ENCODE measurements around the gene KIF1A.

Gene KIF1A, protein sequence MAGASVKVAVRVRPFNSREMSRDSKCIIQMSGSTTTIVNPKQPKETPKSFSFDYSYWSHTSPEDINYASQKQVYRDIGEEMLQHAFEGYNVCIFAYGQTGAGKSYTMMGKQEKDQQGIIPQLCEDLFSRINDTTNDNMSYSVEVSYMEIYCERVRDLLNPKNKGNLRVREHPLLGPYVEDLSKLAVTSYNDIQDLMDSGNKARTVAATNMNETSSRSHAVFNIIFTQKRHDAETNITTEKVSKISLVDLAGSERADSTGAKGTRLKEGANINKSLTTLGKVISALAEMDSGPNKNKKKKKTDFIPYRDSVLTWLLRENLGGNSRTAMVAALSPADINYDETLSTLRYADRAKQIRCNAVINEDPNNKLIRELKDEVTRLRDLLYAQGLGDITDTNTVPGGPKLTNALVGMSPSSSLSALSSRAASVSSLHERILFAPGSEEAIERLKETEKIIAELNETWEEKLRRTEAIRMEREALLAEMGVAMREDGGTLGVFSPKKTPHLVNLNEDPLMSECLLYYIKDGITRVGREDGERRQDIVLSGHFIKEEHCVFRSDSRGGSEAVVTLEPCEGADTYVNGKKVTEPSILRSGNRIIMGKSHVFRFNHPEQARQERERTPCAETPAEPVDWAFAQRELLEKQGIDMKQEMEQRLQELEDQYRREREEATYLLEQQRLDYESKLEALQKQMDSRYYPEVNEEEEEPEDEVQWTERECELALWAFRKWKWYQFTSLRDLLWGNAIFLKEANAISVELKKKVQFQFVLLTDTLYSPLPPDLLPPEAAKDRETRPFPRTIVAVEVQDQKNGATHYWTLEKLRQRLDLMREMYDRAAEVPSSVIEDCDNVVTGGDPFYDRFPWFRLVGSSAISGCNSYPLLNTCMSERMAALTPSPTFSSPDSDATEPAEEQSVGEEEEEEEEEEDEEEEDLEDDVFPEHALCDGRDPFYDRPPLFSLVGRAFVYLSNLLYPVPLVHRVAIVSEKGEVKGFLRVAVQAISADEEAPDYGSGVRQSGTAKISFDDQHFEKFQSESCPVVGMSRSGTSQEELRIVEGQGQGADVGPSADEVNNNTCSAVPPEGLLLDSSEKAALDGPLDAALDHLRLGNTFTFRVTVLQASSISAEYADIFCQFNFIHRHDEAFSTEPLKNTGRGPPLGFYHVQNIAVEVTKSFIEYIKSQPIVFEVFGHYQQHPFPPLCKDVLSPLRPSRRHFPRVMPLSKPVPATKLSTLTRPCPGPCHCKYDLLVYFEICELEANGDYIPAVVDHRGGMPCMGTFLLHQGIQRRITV (N-terminal part only)

GRCh38 chr2:240819858-240820606 lies at the start of gene KIF1A:
Gene KIF1A (minus strand): TSS chr2:240820219. CDS start chr2:240797752, 22,467 bp downstream.
- FAIRE-seq = no peak

- FAIRE-seq = no peak
Observed at GRCh38 chr2:240869109-240869955, 49.3 kb upstream of the KIF1A start.

DNA sequence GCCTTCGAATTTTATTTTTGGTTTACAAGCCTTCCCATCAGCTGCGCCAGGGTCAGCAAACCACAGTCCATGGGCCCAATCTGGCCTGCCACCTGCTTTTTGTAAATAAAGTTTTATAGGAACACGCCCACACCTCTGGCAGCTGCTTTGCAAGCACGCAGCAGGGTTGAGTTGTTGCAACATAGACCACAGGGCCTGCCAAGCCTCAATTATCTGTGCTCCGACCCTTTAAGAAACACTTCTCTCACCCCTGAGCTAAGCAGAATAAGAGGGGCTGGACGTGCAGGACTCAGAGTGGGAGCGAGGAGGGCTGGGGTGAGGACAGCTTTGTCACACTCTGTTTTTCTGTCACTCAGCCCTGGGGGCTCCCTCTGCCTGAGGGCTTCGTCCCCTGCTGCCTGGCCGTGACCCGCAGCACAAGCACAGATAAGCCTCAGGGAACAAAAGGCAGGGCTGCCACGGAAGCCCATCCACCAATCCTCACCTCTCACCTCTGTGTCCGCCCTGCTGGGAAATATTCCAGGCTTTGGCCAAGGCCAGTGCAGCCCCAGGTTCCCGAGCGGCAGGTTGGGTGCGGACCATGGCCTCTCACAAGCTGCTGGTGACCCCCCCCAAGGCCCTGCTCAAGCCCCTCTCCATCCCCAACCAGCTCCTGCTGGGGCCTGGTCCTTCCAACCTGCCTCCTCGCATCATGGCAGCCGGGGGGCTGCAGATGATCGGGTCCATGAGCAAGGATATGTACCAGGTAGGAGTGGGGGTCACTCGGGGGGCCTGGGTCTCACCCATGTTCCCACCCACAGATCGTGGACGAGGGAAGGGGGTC lies 48.5 kb upstream of the KIF1A start, which contains the start of gene AGXT:
Gene AGXT (plus strand): TSS at position 539 of the 823 bp plus-strand sequence. CDS start 42 bp downstream, at position 581.
- FAIRE-seq = no peak

DNA sequence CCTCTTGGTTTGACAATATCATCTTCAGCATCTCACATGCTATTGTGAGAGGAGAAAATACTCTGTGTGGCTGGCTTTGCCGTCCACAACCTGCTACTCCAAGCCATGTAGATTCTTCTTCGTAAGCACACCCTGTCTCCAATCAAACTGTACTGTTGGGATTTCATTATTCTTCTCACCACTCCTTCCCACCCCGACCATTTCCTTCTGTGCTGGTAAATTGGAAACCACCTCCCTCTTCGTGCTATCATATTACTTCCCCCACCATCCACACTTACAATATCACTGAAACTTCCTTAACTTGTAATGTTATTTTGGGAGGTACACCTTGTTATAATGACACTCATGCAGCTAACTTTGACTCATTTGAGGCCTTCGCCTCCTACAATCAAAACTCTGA lies 45.4 kb upstream of the KIF1A start:
- FAIRE-seq = no peak

GRCh38 chr2:240864475-240864874 lies 44.5 kb upstream of the KIF1A start:
- no peak for FAIRE-seq

GRCh38 chr2:240861547-240861946 lies 41.5 kb upstream of the KIF1A start:
- no peak for FAIRE-seq

DNA sequence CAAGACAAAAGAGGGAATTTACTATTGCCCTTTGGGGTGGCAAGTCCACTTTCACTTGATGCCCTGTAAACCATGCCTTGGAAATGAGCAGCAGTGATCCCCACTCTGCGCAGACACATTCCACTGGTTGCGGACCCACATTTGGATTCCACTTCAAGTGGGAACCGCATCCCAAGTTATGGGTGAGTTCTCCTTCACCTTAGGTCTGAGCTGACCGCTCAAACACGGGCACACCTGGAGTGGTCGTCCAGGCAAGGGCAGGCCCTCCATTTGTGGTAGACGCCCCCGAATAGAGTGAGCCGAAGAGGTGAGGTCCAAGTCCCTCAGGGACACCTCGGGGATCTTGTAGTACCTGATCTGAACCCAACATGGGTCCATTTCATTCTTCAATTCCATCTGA lies 38.9 kb upstream of the KIF1A start:
- no peak for FAIRE-seq

DNA sequence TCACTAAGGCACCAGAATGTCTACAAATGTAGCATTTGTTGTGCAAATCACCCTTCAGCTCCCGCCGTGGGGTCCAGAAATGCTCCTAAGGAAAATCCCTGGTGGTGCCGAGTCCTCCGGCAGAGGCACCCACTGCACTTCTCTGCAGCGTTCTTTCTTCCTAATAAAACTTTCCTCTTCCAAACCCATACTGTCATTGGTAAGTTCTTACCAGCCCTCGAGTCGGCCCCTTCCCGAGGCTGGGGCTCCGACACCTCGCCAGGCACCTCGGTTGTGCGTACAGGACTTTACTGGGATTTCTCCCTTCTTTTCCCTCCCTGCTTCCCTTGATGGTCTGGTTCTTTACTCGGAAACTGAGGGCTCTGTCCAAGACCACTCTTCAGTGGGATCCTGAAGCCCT lies 38.3 kb upstream of the KIF1A start:
- FAIRE-seq = no peak

- FAIRE-seq = no peak
Observed at GRCh38 chr2:240857039-240858008, 37.3 kb upstream of the KIF1A start.

GRCh38 chr2:240856151-240856980 lies 36.3 kb upstream of the KIF1A start:
- no peak for FAIRE-seq

- no peak for FAIRE-seq
Observed at GRCh38 chr2:240855670-240856069, 35.7 kb upstream of the KIF1A start.

DNA sequence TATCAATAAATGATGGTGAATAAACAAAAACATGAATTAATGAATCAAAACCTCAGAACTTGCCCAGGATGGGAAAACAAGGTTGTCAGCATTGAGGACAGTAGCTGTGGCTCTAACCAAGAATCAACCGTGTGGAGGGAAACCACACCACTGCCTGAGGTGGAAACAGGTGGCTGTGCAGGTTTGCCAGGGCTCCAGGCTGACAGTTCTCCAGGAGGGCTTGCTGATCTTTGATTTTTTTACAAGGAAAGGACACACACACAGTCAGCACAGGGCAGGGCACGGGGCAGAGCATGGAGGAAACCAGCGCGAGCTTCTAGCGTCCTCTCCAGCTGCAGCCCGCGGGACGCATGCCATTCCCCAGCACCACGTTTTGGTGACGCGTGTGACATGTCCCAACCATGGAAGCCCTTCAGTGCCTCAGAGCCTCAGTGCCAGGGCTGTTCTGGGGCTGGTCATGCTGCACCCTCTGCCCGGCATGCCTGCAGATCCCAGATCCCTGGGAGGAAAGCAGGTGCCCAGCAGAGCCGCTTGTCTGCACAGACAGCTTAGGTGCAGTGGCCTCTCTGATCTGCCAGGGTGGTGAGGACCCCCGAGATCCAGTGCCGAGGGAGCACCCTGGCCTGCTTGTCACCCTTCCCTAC lies 32.8 kb upstream of the KIF1A start:
- FAIRE-seq = no peak

DNA sequence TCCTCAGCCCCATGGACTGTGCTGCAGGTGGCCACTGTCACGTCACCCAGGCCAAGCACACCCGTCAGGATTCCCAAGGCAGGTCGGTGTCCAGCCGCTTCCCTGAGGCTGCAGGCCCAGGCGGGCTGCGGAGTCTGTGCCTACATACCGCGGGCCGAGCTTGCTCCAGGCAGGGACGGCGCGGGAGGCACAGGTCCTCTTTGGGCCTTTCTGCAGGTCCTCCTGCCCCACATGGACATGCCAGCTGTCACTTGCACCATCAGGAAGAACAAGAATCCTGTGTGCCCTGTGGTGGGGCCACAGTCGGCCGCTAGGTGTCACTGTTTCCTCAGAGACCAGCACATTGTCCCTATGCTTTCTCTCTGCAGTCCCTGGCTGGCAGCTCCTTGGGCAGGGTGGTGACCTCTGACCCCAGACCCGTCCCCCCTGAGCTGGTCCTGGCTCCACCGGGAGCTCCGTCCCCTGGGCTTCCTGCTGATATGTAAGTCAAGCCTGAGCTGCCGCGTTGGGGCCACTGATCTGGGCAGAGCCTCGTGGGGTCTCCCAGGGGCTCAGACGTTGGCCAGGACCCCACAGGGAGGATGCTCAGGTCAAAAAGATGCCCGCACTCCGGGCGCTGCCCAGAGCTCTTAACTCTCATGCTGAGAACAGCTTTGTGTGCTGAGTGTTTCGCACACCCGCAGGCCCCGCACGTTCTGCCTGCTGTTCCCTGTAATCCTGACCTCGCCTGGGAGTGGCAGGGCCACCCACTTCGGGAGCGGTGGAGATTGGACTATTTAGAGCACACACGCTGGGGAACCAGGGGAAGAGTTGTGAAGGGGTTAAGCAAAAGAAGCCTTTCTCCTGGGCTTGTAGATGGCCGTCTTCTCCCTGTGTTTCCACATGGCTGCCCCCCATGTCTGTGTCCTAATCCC lies 31.3 kb upstream of the KIF1A start:
- FAIRE-seq = no peak

DNA sequence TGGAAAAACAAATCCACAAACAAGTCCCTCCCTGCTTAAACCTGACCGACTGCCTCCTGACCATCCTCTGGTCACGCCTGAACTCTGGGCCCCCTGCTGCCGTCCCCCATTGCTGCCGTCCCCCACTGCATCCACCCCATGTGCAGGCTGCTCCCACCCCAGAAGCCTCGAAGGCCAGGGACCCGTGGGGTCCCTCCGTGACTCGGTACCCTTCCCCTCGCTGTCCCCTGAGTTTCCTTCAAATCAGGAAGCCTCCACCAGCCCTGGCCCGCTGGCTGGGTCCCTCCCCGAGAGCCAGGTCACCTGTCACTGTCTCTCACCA lies 30.7 kb upstream of the KIF1A start:
- FAIRE-seq = no peak

GRCh38 chr2:240850026-240850425 lies 30.0 kb upstream of the KIF1A start:
- no peak for FAIRE-seq

- FAIRE-seq = no peak
Observed at GRCh38 chr2:240848900-240849680, 29.1 kb upstream of the KIF1A start.
